HFF-Myc (cell line): ENCODE data around the gene OR1B1.

ENCODE experiments used
- DNase-seq: peaks from one replicate; pipeline ENCODE4 v3.0.0-alpha.2; 2011; ENCODE audit warnings: low read depth; ENCODE audit errors: extremely low read depth
- H3K4me3 ChIP-seq: replicated peaks from 2 replicates; pipeline ENCODE4 v1.5.1; 2011; ENCODE audit warnings: low read depth, mild to moderate bottlenecking, control low read depth, low read length
- TF ChIP-seq, protein P1 (sequence below): IDR thresholded peaks from 2 replicates; pipeline ENCODE4 v1.5.1; 2012; ENCODE audit warnings: mild to moderate bottlenecking, low read depth, low read length, control low read depth; ENCODE audit errors: missing control alignments

OR1B1 gene

DNA sequence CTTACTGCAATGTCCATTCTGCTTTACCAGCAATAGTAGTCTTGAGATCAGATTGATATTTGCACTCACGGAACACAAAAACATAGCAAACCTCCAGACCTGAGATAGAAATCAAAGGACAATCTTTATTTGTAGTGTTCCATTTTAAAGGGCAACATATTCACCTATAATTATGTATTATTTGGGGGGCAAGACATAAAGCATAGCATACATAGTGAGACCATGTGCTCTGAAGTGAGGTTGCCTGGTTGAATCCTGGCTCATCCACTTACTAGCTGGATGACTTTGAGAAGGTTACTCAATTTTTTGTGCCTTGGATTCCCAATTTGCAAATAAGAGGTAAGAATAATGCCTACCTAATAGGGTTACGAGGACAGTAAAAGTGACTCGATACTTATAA lies at the start of gene OR1B1:
Gene OR1B1 (minus strand): TSS at position 101 of the 400 bp plus-strand sequence.
- H3K4me3 ChIP-seq: no peak within 1 kb of the TSS
- no peak for DNase-seq
- TF ChIP-seq, protein P1, sequence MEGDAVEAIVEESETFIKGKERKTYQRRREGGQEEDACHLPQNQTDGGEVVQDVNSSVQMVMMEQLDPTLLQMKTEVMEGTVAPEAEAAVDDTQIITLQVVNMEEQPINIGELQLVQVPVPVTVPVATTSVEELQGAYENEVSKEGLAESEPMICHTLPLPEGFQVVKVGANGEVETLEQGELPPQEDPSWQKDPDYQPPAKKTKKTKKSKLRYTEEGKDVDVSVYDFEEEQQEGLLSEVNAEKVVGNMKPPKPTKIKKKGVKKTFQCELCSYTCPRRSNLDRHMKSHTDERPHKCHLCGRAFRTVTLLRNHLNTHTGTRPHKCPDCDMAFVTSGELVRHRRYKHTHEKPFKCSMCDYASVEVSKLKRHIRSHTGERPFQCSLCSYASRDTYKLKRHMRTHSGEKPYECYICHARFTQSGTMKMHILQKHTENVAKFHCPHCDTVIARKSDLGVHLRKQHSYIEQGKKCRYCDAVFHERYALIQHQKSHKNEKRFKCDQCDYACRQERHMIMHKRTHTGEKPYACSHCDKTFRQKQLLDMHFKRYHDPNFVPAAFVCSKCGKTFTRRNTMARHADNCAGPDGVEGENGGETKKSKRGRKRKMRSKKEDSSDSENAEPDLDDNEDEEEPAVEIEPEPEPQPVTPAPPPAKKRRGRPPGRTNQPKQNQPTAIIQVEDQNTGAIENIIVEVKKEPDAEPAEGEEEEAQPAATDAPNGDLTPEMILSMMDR: no peak

DNA sequence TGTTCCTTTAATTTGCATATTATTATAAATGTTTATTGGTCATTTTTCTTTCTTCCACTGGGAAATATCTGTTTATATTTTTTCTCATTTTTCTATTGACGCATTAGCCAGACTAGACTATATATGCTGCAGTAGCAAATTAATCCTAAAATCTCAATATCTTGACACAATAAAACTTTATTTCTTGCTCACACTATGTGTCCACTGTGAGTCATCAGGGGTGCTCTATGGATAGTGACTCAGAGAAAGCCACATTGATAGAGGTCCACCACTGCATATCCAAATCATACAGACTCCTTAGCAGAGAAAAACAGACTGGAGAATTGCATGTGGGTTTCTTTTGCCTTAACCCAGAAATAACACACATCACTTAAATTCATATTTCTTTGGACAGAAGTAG lies 38.3 kb upstream of the OR1B1 start:
- no peak for DNase-seq
- H3K4me3 ChIP-seq: no peak overlapping the region
- TF ChIP-seq, protein P1: no peak

DNA sequence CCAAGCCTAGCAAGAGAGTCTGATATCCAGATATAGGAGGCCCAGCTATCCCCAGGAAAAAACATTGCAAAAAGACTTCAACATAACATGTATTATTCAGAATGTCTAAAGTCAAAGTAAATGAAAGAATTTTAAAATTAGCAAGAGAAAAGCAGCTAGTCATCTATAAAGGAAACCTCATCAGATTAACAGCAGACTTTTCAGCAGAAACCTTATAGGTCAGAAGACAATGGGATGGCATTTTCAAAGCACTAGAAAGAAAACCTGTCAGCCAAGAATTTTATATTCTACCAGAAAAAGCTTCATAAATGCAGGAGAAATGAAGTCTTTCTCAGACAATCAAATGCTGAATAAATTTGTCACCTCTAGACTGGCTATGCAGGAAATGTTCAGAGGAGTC lies 27.4 kb upstream of the OR1B1 start:
- no peak for DNase-seq
- H3K4me3 ChIP-seq: no peak overlapping the region
- TF ChIP-seq, protein P1: no peak

DNA sequence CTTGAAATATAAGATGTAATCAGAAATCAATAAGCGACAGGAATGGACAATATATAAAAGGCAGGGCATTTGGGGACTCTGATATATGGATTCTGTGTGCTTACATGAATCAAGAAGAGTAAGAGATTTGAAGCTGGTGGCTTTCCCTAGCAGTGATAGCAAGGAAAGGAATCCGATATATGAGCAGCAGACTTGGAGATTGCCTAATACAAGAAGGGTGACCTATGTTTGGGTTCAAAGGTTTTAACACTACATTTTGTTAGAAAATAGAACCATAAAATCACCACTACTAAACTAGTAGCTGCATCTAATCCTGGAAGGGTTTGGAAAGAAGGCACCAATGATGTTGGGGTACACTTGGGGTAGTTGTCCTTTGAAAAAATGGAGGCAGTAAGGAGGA lies 15.1 kb upstream of the OR1B1 start:
- TF ChIP-seq, protein P1: no peak
- DNase-seq: no peak
- no peak overlapping the region for H3K4me3 ChIP-seq

DNA sequence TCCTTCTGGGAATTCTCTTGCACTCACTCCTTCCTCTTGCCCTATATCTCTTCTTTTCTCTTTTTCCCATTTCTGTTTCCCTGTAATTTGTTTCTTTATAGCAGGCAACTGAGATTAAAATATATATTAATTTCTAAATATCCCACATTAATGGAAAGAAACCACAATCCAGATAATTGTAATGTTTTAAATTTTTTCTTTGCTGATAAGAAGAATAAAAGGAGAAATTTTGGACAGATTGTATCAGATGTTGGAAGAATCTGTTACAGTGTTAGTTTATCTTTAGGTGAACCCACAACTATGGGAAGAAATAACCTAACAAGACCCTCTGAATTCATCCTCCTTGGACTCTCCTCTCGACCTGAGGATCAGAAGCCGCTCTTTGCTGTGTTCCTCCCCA lies 4.0 kb upstream of the OR1B1 start, which contains the start of gene OR1L1:
Gene OR1L1 (plus strand): TSS at position 301 of the 400 bp plus-strand sequence. CDS start 0 bp downstream, at position 301.
- TF ChIP-seq, protein P1: no peak
- DNase-seq: no peak
- H3K4me3 ChIP-seq: no peak within 1 kb of the TSS

DNA sequence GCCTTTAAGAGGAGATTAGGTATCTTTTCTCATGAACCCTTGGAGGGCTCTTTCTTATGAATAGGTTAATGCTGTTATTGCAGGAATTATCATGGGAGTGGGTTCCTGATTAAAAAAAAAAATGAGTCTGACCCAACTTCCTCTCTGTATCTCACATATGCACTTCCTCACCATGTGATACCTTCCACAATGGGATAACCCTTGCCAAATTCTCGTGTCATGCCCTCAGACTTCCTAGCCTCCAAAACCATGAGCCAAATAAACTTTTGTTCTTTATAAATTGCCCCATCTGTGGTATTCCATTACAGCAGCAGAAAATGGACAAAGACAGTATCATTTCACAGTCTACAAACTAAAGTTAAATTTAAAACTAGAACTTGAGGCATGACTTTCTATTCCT lies 1.0 kb downstream of the OR1B1 start:
- H3K4me3 ChIP-seq: no peak overlapping the region
- TF ChIP-seq, protein P1: no peak
- DNase-seq: no peak

DNA sequence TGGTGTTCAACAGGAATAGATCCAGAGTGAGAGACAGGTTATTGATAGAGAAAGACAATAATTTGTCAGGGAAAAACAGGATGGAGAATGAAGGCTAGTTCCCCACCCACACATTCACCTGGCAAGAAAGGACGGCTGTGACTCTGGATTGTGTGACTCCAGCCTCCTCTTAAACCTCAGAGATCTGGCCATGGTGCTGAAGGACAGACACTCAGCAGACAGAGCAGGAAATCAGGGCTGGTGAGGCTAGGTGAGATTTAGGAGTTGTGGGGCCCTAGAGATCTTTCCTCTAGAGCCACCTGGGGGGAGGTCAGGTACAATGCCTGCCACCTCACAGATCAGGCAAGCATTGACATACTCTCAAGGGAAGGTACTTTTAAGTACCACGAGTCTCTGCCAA lies 15.2 kb downstream of the OR1B1 start:
- TF ChIP-seq, protein P1: no peak
- DNase-seq: no peak
- no peak overlapping the region for H3K4me3 ChIP-seq
